ENCODE results near the gene THAP11.

DNA sequence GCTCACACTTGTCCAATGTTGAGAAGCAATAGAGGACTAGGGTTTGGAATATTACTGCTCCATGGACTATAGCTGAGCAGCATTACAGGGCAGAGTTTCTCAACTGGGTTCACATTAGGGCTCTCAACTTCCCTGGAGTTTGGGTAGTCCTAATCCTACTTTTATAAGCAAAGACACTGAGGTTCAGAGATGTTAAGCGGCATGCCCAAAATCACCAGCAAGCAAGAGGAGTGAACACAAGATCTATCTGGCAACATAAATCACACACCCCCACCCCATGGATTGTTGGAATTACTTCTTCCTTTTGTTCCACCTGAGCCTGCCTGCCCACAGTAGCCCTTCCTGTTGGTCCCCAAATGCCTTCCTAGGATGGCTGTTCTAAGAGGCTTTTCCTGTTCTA, 30.2 kb upstream of the THAP11 start:
- TF ChIP-seq, protein P1, sequence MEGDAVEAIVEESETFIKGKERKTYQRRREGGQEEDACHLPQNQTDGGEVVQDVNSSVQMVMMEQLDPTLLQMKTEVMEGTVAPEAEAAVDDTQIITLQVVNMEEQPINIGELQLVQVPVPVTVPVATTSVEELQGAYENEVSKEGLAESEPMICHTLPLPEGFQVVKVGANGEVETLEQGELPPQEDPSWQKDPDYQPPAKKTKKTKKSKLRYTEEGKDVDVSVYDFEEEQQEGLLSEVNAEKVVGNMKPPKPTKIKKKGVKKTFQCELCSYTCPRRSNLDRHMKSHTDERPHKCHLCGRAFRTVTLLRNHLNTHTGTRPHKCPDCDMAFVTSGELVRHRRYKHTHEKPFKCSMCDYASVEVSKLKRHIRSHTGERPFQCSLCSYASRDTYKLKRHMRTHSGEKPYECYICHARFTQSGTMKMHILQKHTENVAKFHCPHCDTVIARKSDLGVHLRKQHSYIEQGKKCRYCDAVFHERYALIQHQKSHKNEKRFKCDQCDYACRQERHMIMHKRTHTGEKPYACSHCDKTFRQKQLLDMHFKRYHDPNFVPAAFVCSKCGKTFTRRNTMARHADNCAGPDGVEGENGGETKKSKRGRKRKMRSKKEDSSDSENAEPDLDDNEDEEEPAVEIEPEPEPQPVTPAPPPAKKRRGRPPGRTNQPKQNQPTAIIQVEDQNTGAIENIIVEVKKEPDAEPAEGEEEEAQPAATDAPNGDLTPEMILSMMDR (IDR thresholded peaks at IDR 0.05; ENCODE audit: low read length), result no peak
- TF ChIP-seq EZH2 (optimal IDR thresholded peaks at IDR 0.05; ENCODE audit: low read depth, low read length) (no peak), EZH2phosphoT487 (IDR thresholded peaks at IDR 0.05; ENCODE audit: low read length) (no peak)

Measured in MM.1S (cell line).